GM23338 (cell line): ENCODE measurements around the gene WDR1. TPM values are rescaled to one million over a fixed set of nuclear protein-coding genes. Genes with fewer than 3 reads are reported as not detected.

Source experiments
- ATAC-seq: fragments of 200-7000 bp; cut with Tn5 transposase; 3 replicates; pipeline ENCODE4 v1.9.1; 2020
- DNase-seq: peaks from one replicate; pipeline ENCODE4 v3.0.0-alpha.2; 2015; ENCODE audit warnings: low spot score
- H2AFZ ChIP-seq: fragments of 200-600 bp; sonication (generic); 2 replicates; pipeline ENCODE4 v1.8.0; 2016; ENCODE audit warnings: antibody characterized with exemption, mild to moderate bottlenecking, moderate library complexity
- H3F3A ChIP-seq: fragments of 200-600 bp; sonication (generic); replicated peaks from 2 replicates; pipeline ENCODE4 v1.8.0; 2017; ENCODE audit warnings: antibody characterized with exemption, mixed run types, low read depth
- H3K27ac ChIP-seq: fragments of 200-600 bp; sonication (generic); 2 replicates; pipeline ENCODE4 v1.6.1; 2016; ENCODE audit warnings: low read depth
- H3K27me3 ChIP-seq: fragments of 200-600 bp; sonication (generic); 2 replicates; pipeline ENCODE4 v1.8.0; 2016; ENCODE audit warnings: mild to moderate bottlenecking, mixed run types, moderate library complexity; ENCODE audit not compliant: insufficient read depth
- H3K36me3 ChIP-seq: fragments of 200-600 bp; sonication (generic); 2 replicates; pipeline ENCODE4 v1.8.0; 2016; ENCODE audit warnings: mild to moderate bottlenecking; ENCODE audit not compliant: insufficient read depth
- H3K4me1 ChIP-seq: fragments of 200-600 bp; sonication (generic); 2 replicates; pipeline ENCODE4 v1.8.0; 2016; ENCODE audit warnings: mild to moderate bottlenecking, moderate library complexity; ENCODE audit not compliant: insufficient read depth
- H3K4me2 ChIP-seq: fragments of 200-600 bp; sonication (generic); 2 replicates; pipeline ENCODE4 v1.7.1; 2017; ENCODE audit warnings: mixed run types
- H3K4me3 ChIP-seq: fragments of 200-600 bp; sonication (generic); 2 replicates; pipeline ENCODE4 v1.6.1; 2016; ENCODE audit warnings: mixed run types
- H3K79me2 ChIP-seq: fragments of 200-600 bp; sonication (generic); replicated peaks from 2 replicates; pipeline ENCODE4 v1.8.0; 2017; ENCODE audit warnings: mild to moderate bottlenecking; ENCODE audit not compliant: insufficient read depth
- H3K9me2 ChIP-seq: fragments of 200-600 bp; sonication (generic); 2 replicates; pipeline ENCODE4 v1.8.0; 2017; ENCODE audit not compliant: insufficient read depth
- H4K20me1 ChIP-seq: fragments of 200-600 bp; sonication (generic); replicated peaks from 2 replicates; pipeline ENCODE4 v1.8.0; 2017; ENCODE audit warnings: mild to moderate bottlenecking; ENCODE audit not compliant: insufficient read depth
- H3K27ac Mint-ChIP-seq: 2 replicates; pipeline ENCODE4 v1.8.0; 2020; ENCODE audit warnings: inconsistent platforms, mild to moderate bottlenecking, moderate library complexity, mixed read lengths
- H3K27me3 Mint-ChIP-seq: 3 replicates; pipeline ENCODE4 v1.8.0; 2022; ENCODE audit warnings: low read depth, mild to moderate bottlenecking, moderate library complexity, mixed read lengths, inconsistent platforms; ENCODE audit not compliant: insufficient read depth, poor library complexity
- H3K36me3 Mint-ChIP-seq: 3 replicates; pipeline ENCODE4 v1.8.0; 2021; ENCODE audit warnings: low read depth, mild to moderate bottlenecking, inconsistent platforms, moderate library complexity, mixed read lengths
- H3K4me1 Mint-ChIP-seq: 3 replicates; pipeline ENCODE4 v1.8.0; 2020; ENCODE audit warnings: mild to moderate bottlenecking, inconsistent platforms, mixed read lengths
- H3K4me3 Mint-ChIP-seq: 3 replicates; pipeline ENCODE4 v1.8.0; 2021; ENCODE audit warnings: moderate library complexity, mild to moderate bottlenecking, inconsistent platforms, mixed read lengths
- H3K9me3 Mint-ChIP-seq: 3 replicates; pipeline ENCODE4 v1.8.0; 2020; ENCODE audit warnings: moderate library complexity, mild to moderate bottlenecking, inconsistent platforms, mixed read lengths
- ETS1 ChIP-seq: IDR thresholded peaks from 2 replicates; pipeline ENCODE4 v1.6.1; 2016; ENCODE audit warnings: antibody characterized with exemption
- EZH2 ChIP-seq: fragments of 200-600 bp; sonication (generic); IDR thresholded peaks from one replicate; pipeline ENCODE4 v1.8.0; 2017; ENCODE audit warnings: antibody characterized with exemption, mild to moderate bottlenecking, low read depth; ENCODE audit not compliant: unreplicated experiment
- NANOG ChIP-seq: IDR thresholded peaks from 2 replicates; pipeline ENCODE4 v1.6.1; 2016; ENCODE audit warnings: antibody characterized with exemption, borderline replicate concordance
- POLR2AphosphoS5 ChIP-seq: IDR thresholded peaks from 2 replicates; pipeline ENCODE4 v1.6.1; 2016; ENCODE audit warnings: antibody characterized with exemption, low read depth
- STAT1 ChIP-seq: IDR thresholded peaks from one replicate; pipeline ENCODE4 v1.6.1; 2016; ENCODE audit warnings: antibody characterized with exemption; ENCODE audit not compliant: unreplicated experiment
- ZNF331 ChIP-seq: fragments of 250-450 bp; sonication (Bioruptor Pico); IDR thresholded peaks from 2 replicates; pipeline ENCODE4 v1.5.0; 2020; ENCODE audit warnings: low read depth, mild to moderate bottlenecking, moderate library complexity
- ZNF462 ChIP-seq: fragments of 250-450 bp; sonication (Bioruptor Pico); IDR thresholded peaks from 2 replicates; pipeline ENCODE4 v1.5.0; 2020; ENCODE audit warnings: mild to moderate bottlenecking, moderate library complexity
- polyA plus RNA-seq: library from polyadenylated mRNA; unstranded; fragments of >200 nt; fragmentation: Nextera tagmentation; extraction: Ambion mirVana; gene quantifications from 2 replicates; pipeline ENCODE4 v1.2.1, GENCODE V29; 2016
- total RNA-seq: library from RNA; depleted of rRNA; stranded (reverse); fragments of >200 nt; shearing (Covaris generic); gene quantifications from 2 replicates; pipeline ENCODE4 v1.2.3, GENCODE V29; 2014

The WDR1 gene
- total and polyA plus RNA-seq, 2 experiments from 2014 or later, result 93.2 to 248 TPM

- no peak for TF ChIP-seq ZNF462 (CRISPR knock-in tag)
- TF ChIP-seq NANOG, result no peak
- TF ChIP-seq POLR2AphosphoS5, result no peak
- no peak for TF ChIP-seq ETS1
- TF ChIP-seq STAT1, result no peak
These were observed 2.5 kb downstream of the WDR1 start (continued) for GRCh38 chr4:10114147-10114546.

GRCh38 chr4:10113362-10114047 is 3.1 kb downstream of the WDR1 start:
- Histone ChIP-seq H3K4me1 (peaks cover 29% of the 10 kb centered on the region), H2AFZ (no peak overlapping the region), H3K27ac (no peak overlapping the region), H3F3A (no peaks in the 10 kb centered on the region), H3K79me2 (peaks cover 80% of the 10 kb centered on the region), H3K27me3 (no peaks in the 10 kb centered on the region), H4K20me1 (peaks cover 58% of the 10 kb centered on the region), H3K4me2 (no peak overlapping the region), H3K36me3 (peaks cover 41% of the 10 kb centered on the region), H3K4me3 (no peak overlapping the region), H3K9me2 (no peaks in the 10 kb centered on the region)
- no peak for ATAC-seq
- Mint-ChIP-seq H3K36me3 (peaks cover 76% of the 10 kb centered on the region), H3K4me1 (peaks cover 81% of the 10 kb centered on the region), H3K27me3 (peaks cover 41% of the 10 kb centered on the region), H3K27ac (peak overlapping the region; percentile 57; the same call in 1 of the 2 replicates), H3K4me3 (peak overlapping the region; percentile 18), H3K9me3 (no peaks in the 10 kb centered on the region; the same call in 2 of the 3 replicates)
- no peak for TF ChIP-seq EZH2
- TF ChIP-seq ZNF462 (CRISPR knock-in tag), result no peak
- no peak for TF ChIP-seq ZNF331 (CRISPR knock-in tag)
- no peak for DNase-seq
